ENCODE data around the gene TIMELESS. TPM values are rescaled to one million over a fixed set of nuclear protein-coding genes. Genes with fewer than 3 reads are reported as not detected.

TIMELESS gene
- total RNA-seq, 2 experiments from 2014 or later, result 46.5 to 103 TPM

Other genes starting within 250 kb of the TIMELESS start
- gene RNF41, start 227.5 kb downstream of the TIMELESS start, total RNA-seq (2014; rRNA removed; shearing (Covaris generic)), result 63.8 and 76.1 TPM in 2 replicates
- 43.7 and 45.6 TPM in 2 replicates for gene RNF41, start 227.5 kb downstream of the TIMELESS start, total RNA-seq (2022)
- 37.5 and 46.0 TPM in 2 replicates for gene NABP2, start 225.1 kb downstream of the TIMELESS start, total RNA-seq (2014; rRNA removed; shearing (Covaris generic))
- 54.1 and 61.1 TPM in 2 replicates for gene NABP2, start 225.1 kb downstream of the TIMELESS start, total RNA-seq (2022)
- gene SLC39A5, start 219.4 kb downstream of the TIMELESS start, total RNA-seq (2014; rRNA removed; shearing (Covaris generic)), result 0.76 and 2.5 TPM in 2 replicates
- gene SLC39A5, start 219.4 kb downstream of the TIMELESS start, total RNA-seq (2022), result 1.2 and 1.4 TPM in 2 replicates
- gene ANKRD52, start 191.0 kb downstream of the TIMELESS start, total RNA-seq (2014; rRNA removed; shearing (Covaris generic)), result 7.0 and 11.7 TPM in 2 replicates
- 35.0 and 35.6 TPM in 2 replicates for gene ANKRD52, start 191.0 kb downstream of the TIMELESS start, total RNA-seq (2022)
- 15.8 and 22.1 TPM in 2 replicates for gene COQ10A, start 182.5 kb downstream of the TIMELESS start, total RNA-seq (2014; rRNA removed; shearing (Covaris generic))
- gene COQ10A, start 182.5 kb downstream of the TIMELESS start, total RNA-seq (2022), result 20.6 and 28.9 TPM in 2 replicates
- 150 and 154 TPM in 2 replicates for gene CS, start 149.1 kb downstream of the TIMELESS start, total RNA-seq (2014; rRNA removed; shearing (Covaris generic))
- 262 and 281 TPM in 2 replicates for gene CS, start 149.1 kb downstream of the TIMELESS start, total RNA-seq (2022)
- 62.8 and 75.5 TPM in 2 replicates for gene CNPY2, start 133.4 kb downstream of the TIMELESS start, total RNA-seq (2014; rRNA removed; shearing (Covaris generic))
- gene CNPY2, start 133.4 kb downstream of the TIMELESS start, total RNA-seq (2022), result 80.2 and 85.5 TPM in 2 replicates
- 69.9 and 106 TPM in 2 replicates for gene PAN2, start 115.4 kb downstream of the TIMELESS start, total RNA-seq (2014; rRNA removed; shearing (Covaris generic))
- gene PAN2, start 115.4 kb downstream of the TIMELESS start, total RNA-seq (2022), result 117 and 132 TPM in 2 replicates
- 16.3 and 18.3 TPM in 2 replicates for gene IL23A, start 110.5 kb downstream of the TIMELESS start, total RNA-seq (2014; rRNA removed; shearing (Covaris generic))
- 9.8 and 12.7 TPM in 2 replicates for gene IL23A, start 110.5 kb downstream of the TIMELESS start, total RNA-seq (2022)
- 75.3 and 89.0 TPM in 2 replicates for gene STAT2, start 89.3 kb downstream of the TIMELESS start, total RNA-seq (2014; rRNA removed; shearing (Covaris generic))
- gene STAT2, start 89.3 kb downstream of the TIMELESS start, total RNA-seq (2022), result 126 and 135 TPM in 2 replicates
- 0.16 TPM in 1 of 2 replicates, not detected in the other for gene APOF, start 86.6 kb downstream of the TIMELESS start, total RNA-seq (2014; rRNA removed; shearing (Covaris generic))
- gene APOF, start 86.6 kb downstream of the TIMELESS start, total RNA-seq (2022), result 0.20 and 0.38 TPM in 2 replicates
- gene MIP, start 5.2 kb upstream of the TIMELESS start, total RNA-seq (2014; rRNA removed; shearing (Covaris generic)), result not detected in 2 replicates
- 0.57 TPM in 1 of 2 replicates, not detected in the other for gene MIP, start 5.2 kb upstream of the TIMELESS start, total RNA-seq (2022)
- 5.3 and 5.9 TPM in 2 replicates for gene SPRYD4, start 19.2 kb upstream of the TIMELESS start, total RNA-seq (2014; rRNA removed; shearing (Covaris generic))
- gene SPRYD4, start 19.2 kb upstream of the TIMELESS start, total RNA-seq (2022), result 6.9 and 7.5 TPM in 2 replicates
- not detected in 2 replicates for gene GLS2, start 38.7 kb upstream of the TIMELESS start, total RNA-seq (2014; rRNA removed; shearing (Covaris generic))
- gene GLS2, start 38.7 kb upstream of the TIMELESS start, total RNA-seq (2022), result not detected in 2 replicates
- gene RBMS2, start 72.4 kb upstream of the TIMELESS start, total RNA-seq (2014; rRNA removed; shearing (Covaris generic)), result 0.32 and 2.2 TPM in 2 replicates
- 0.27 and 1.1 TPM in 2 replicates for gene RBMS2, start 72.4 kb upstream of the TIMELESS start, total RNA-seq (2022)
- 37.5 and 40.6 TPM in 2 replicates for gene BAZ2A, start 180.9 kb upstream of the TIMELESS start, total RNA-seq (2014; rRNA removed; shearing (Covaris generic))
- 139 and 153 TPM in 2 replicates for gene BAZ2A, start 180.9 kb upstream of the TIMELESS start, total RNA-seq (2022)
- 348 and 385 TPM in 2 replicates for gene ATP5F1B, start 196.6 kb upstream of the TIMELESS start, total RNA-seq (2014; rRNA removed; shearing (Covaris generic))
- 732 and 737 TPM in 2 replicates for gene ATP5F1B, start 196.6 kb upstream of the TIMELESS start, total RNA-seq (2022)
- 77.3 and 91.2 TPM in 2 replicates for gene PTGES3, start 238.9 kb upstream of the TIMELESS start, total RNA-seq (2014; rRNA removed; shearing (Covaris generic))
- gene PTGES3, start 238.9 kb upstream of the TIMELESS start, total RNA-seq (2022), result 231 and 269 TPM in 2 replicates

Measured in OCI-LY7 (cell line).